Activated gamma-delta T cell treated with anti-CD3 and anti-CD28 coated beads, Interleukin-2, amount 50 U/mL, for 16 hours (primary cell): Measurements from ENCODE around the gene CD36.

Experiments
- DNase-seq: peaks from one replicate; pipeline ENCODE4 v3.0.0-alpha.2; 2020; ENCODE audit warnings: low read depth

Gene CD36

DNA sequence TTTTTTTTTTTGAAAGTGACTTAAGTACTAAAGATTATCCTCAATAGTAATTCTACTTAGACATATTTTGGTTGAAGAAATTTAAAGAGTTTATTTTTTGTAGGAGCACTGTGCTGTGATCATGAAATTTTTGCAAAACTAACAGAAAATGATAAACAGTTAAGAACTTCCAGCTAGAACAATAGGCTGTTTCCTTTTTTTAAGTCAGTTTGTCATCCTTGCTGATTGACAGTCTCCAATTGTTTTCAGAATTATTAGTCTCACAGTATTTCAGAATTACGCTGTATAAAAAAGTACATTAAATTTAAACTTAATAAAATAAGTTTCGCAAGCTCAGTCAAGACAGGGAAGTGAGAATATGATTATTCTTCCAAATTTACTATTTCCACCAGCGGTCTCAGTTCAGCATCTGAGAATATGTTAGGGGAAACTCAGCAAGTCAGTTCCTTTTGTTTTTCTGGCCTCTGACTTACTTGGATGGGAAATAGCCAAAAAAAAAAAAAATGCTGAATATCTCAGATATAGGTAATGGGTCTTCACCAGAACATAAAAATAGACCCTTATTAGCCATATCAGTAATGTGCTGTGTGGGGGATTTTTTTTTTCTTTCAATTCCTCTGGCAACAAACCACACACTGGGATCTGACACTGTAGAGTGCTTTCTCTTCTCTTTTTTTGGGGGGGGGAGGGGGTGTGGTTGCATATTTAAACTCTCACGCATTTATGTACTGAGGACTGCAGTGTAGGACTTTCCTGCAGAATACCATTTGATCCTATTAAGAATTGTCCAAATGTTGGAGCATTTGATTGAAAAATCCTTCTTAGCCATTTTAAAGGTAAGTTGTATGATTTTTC is at the start of gene CD36:
Gene CD36, plus strand, starts transcription at position 732 of the 855 bp plus-strand sequence. CDS start 8,099 bp downstream, outside the sequence.
- no peak for DNase-seq

GRCh38 chr7:80589631-80590030 is 48.8 kb upstream of the CD36 start:
- DNase-seq: no peak

GRCh38 chr7:80591654-80592053 is 46.8 kb upstream of the CD36 start:
- DNase-seq: no peak

- DNase-seq: no peak
Measured at GRCh38 chr7:80593869-80594586, 44.4 kb upstream of the CD36 start.

- no peak for DNase-seq
Measured at GRCh38 chr7:80596933-80597517, 41.4 kb upstream of the CD36 start.

DNA sequence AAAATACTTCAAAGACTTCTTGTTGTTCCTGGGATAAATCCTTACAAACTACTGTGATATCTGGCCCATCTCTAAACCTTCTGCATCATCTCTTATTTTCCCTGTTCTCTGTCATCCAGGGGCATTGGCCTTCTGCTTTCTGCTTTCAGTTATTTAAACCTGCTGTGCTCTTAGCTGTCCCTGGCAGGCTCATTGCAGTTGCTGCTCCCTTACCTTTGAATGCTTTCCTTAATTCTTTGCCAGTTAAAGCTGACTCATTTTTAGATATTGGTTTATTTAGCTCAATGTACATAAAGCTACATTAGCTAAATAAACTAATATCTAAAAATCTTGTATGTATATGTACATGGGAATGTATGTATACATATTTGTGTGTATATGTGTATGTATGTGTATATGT is 40.6 kb upstream of the CD36 start:
- no peak for DNase-seq

DNA sequence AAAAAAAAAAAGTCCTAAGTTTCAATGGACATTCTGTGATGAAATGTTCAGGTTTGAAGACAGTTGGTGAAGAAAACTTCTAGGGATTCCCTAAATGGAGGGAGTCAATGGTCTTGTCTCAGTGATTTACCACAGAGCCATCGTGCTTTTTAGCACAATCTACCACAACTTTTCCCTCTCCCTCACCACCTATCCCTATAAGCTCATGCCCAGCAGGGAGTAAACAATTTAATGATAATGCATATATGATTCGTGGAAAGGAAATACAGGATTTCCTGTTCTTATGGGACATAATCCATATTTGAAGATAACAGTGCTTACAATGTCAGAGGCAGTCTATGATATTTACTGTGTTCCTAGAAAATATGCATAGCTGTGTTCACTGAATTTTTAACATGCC is 38.4 kb upstream of the CD36 start:
- no peak for DNase-seq

DNA sequence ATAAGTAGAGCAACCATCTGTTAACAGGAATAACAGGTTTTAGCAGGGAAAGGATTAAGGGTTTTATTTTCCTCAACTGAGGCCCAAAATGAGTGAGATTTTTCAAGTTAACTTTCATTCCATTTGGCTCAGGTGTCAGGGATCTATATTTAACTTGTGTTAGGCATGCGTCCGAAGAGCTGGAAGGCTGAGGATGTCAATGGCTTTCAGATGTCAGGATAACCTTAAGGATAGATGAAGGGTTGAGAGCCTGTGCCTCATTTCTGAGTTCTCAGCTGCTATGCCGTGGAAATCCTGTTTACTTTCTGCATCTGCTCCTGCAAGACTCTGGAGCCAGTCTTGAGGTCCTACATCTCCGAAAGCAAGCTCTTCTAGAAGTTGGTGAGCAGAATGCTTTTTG is 36.4 kb upstream of the CD36 start:
- no peak for DNase-seq

DNA sequence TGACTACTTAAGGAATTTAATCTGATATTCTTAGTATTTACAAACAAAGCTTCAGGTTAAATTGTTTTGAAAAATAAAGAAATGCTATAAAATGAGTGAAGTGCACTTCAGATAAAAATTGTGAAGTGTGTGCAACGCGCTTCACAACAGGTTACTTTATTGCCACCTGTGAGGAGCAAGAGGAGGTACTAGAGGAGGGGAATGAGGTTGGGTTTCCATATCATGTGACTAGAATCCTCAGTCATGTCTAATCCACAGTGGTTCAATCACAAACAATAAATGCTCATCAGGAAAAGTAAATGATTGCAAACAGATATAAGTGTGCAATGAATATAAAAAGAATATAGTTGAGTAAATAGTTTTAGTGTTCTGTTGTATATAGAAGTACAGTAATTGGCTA is 34.5 kb upstream of the CD36 start:
- DNase-seq: no peak

DNA sequence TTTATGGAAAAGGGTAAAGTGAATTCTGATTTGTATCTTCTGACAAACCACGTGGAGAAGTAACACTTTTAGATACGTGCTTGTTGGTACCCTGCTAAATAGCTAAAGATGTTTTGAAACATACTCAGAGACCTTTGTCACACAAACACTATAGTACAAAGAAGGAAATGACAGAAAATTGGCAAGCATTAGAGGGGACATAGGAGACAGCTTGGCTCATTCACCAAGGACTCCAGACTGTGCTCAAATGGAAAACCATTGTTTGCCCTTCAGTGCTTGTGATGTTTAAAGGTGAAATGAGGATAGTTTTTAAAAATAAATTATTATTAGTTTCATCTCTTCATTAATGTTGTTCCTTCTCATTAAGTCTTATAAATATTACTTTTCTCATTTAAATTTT is 34.0 kb upstream of the CD36 start:
- DNase-seq: no peak

- DNase-seq: no peak
Measured at GRCh38 chr7:80607136-80607535, 31.3 kb upstream of the CD36 start.

GRCh38 chr7:80608336-80608735 is 30.1 kb upstream of the CD36 start:
- no peak for DNase-seq

DNA sequence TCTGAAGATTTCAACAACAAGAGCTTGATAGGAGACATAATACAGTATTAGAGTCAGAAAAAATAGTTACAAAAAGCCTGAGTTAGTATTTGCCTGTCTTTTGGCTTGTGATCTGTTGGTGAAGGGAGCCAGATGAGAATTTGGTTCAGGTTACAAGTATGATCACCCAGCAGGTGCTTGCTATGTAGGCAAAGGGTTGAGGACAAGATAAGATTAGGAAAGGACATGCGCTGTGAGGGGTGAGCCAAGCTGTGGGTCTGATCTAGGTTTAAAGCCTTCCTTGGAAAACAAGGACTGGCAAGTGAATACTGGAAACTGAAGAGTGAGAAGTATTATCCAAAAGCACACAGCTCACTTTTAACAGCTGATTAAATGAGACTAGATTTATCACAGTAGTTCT is 28.7 kb upstream of the CD36 start:
- DNase-seq: no peak

- DNase-seq: no peak
Measured at GRCh38 chr7:80611353-80611752, 27.1 kb upstream of the CD36 start.

GRCh38 chr7:80611779-80612178 is 26.7 kb upstream of the CD36 start:
- no peak for DNase-seq

DNA sequence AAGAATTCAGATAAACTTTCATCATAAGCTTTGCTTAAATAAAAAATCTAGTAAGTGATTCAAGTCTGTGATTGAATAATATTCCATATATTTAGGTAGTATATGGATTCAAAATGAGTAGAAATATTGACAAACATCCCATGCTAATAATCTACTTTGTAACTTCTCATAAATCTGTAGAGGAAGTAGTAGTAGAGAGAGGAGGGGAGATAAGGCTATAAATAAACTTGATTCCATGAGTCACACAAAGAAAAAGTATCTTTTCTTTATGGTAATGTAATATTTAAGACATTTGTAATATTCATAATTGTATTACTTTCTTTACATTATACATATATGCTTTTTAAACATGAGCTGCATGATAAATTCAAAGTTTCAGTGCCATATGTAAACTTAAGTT is 25.6 kb upstream of the CD36 start:
- DNase-seq: no peak

GRCh38 chr7:80613519-80613918 is 24.9 kb upstream of the CD36 start:
- DNase-seq: no peak

DNA sequence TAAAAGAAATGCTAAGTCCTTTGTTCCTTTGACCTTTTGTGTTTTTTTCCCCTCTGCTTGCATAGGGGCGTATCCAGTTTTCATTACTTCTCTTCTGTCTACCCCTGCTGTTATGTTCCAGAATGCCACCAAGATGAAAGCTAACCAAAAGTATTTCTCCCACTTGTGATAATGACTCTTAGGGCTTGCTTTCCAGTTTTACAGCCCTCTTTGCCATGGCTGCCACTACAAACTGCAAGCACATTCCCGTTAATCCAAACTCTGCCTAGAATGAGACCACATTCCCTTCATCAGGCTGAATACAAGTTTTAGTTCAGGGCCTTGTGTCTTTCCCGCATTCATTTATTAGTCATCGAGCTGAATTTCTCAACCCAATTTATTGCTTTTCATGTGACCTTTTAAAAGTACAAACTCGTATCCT is 23.6 kb upstream of the CD36 start:
- no peak for DNase-seq

DNA sequence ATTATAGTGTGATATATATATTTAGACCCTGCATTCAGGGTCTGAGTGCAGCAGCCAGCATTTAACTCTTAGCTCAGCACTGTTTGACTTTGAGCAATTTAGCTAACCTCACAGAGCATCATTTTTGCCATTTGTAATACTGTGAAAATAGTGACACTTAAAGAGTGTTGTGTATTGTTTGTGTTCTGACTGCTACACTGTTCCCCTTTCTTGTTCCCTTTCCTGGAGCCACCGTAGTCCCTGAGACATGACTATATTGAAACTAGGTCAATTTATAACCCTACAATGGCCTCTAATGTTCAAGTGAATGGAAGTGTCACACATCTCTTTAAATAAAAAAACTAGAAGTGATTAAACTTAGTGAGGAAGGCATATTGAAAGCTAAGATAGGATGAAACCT is 20.3 kb upstream of the CD36 start:
- no peak for DNase-seq

DNA sequence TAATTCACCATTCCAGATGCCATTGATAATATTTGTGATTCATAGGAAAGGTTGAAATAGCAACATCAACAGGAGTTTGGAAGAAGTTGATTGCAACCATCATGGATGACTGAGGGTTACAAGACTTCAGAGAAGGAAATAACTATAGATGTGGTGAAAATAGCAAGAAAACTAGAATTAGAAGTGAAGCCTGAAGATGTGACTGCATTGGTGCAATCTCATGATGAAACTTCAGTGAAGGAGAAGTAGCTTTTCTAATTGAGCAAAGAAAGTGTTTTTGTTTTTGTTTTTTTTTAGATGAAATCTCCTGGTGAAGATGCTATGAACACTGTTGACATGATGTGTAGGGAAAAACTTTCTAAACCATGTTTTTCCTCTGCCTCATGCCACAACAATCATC is 18.7 kb upstream of the CD36 start:
- DNase-seq: no peak

GRCh38 chr7:80622541-80622940 is 15.9 kb upstream of the CD36 start:
- DNase-seq: no peak

DNA sequence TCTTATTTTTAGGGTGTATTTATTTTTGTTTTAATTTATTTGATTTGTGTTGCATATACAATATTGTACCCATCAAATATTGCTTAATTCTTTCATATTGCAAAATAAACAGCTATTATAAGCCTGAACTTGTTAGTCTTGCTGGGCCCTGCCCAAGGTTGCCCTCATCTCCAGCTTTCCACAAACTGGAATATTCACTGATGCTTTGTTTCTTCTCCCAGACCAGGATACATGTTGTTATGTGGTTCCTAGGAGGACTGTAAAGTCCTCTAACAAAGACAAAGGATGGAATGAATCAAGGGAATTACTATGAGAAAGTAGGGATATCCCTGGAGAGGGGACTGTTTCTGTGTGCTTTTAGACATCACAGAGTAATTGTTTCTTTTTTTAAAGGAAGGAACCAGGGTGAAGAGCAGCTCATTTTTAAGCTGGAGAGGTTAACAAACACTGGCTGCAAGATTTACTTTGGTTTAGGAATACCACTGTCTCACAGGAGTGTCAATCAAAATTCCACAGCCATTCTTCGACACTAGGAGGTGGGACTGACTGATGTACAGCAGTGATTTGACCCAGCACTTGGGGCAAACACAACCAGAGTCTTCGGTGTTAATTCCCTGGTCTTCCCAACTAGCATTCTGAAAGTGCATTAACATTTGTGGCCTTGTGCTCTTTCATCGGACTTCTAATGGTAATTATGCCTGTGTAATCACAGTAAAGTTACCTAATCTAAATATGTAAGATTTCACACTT is 14.8 kb upstream of the CD36 start:
- no peak for DNase-seq
